H9 (cell line): Measurements from ENCODE around the gene CALML4. TPM values are rescaled to one million over a fixed set of nuclear protein-coding genes. Genes with fewer than 3 reads are reported as not detected.

ENCODE experiments used
- DNase-seq: peaks from one replicate; pipeline ENCODE4 v3.0.0-alpha.2; 2017
- H2AFZ ChIP-seq: one replicate; pipeline ENCODE4 v1.6.1; 2013; ENCODE audit warnings: mild to moderate bottlenecking, low read length, control low read depth, moderate library complexity
- H2AK5ac ChIP-seq: 2 replicates; pipeline ENCODE4 v1.6.1; 2013; ENCODE audit warnings: low read length, control low read depth, mixed read lengths; ENCODE audit not compliant: insufficient read length
- H2BK120ac ChIP-seq: one replicate; pipeline ENCODE4 v1.6.1; 2013; ENCODE audit warnings: low read depth, mild to moderate bottlenecking, low read length, control low read depth, inconsistent platforms; ENCODE audit not compliant: poor library complexity, severe bottlenecking
- H2BK12ac ChIP-seq: 2 replicates; pipeline ENCODE4 v1.6.1; 2013; ENCODE audit warnings: low read length, control low read depth, mixed read lengths, low read depth; ENCODE audit not compliant: insufficient read length
- H2BK15ac ChIP-seq: 2 replicates; pipeline ENCODE4 v1.6.1; 2013; ENCODE audit warnings: low read depth, low read length, control low read depth
- H2BK20ac ChIP-seq: one replicate; pipeline ENCODE4 v1.6.1; 2013; ENCODE audit warnings: low read depth, mild to moderate bottlenecking, low read length, control low read depth, inconsistent platforms; ENCODE audit not compliant: poor library complexity, severe bottlenecking
- H2BK5ac ChIP-seq: 2 replicates; pipeline ENCODE4 v1.6.1; 2013; ENCODE audit warnings: low read length, control low read depth, mixed read lengths; ENCODE audit not compliant: insufficient read length
- H3K14ac ChIP-seq: 2 replicates; pipeline ENCODE4 v1.6.1; 2013; ENCODE audit warnings: low read length, control low read depth; ENCODE audit not compliant: insufficient read depth
- H3K18ac ChIP-seq: 2 replicates; pipeline ENCODE4 v1.6.1; 2013; ENCODE audit warnings: low read depth, mild to moderate bottlenecking, mixed read lengths, low read length, control low read depth; ENCODE audit not compliant: insufficient read length
- H3K23ac ChIP-seq: 2 replicates; pipeline ENCODE4 v1.6.1; 2013; ENCODE audit warnings: low read length, control low read depth, mixed read lengths, low read depth; ENCODE audit not compliant: insufficient read length
- H3K23me2 ChIP-seq: 2 replicates; pipeline ENCODE4 v1.6.1; 2013; ENCODE audit warnings: low read depth, mild to moderate bottlenecking, mixed read lengths, low read length, control low read depth; ENCODE audit not compliant: insufficient read length, poor library complexity, severe bottlenecking
- H3K27ac ChIP-seq: 2 replicates; pipeline ENCODE4 v1.5.1; 2013; ENCODE audit warnings: low read length, control low read depth, mixed read lengths, low read depth; ENCODE audit not compliant: insufficient read length
- H3K27me3 ChIP-seq: 2 replicates; pipeline ENCODE4 v1.6.1; 2013; ENCODE audit warnings: low read length, control low read depth, inconsistent platforms; ENCODE audit not compliant: insufficient read depth
- H3K4ac ChIP-seq: 2 replicates; pipeline ENCODE4 v1.6.1; 2013; ENCODE audit warnings: low read depth, mild to moderate bottlenecking, control low read depth, inconsistent platforms, low read length, moderate library complexity
- H3K4me1 ChIP-seq: 2 replicates; pipeline ENCODE4 v1.6.1; 2013; ENCODE audit warnings: low read length, control low read depth, inconsistent platforms; ENCODE audit not compliant: insufficient read depth
- H3K4me2 ChIP-seq: 2 replicates; pipeline ENCODE4 v1.6.1; 2013; ENCODE audit warnings: low read length, control low read depth, mixed read lengths; ENCODE audit not compliant: insufficient read length, insufficient read depth
- H3K56ac ChIP-seq: 2 replicates; pipeline ENCODE4 v1.6.1; 2013; ENCODE audit warnings: low read depth, mild to moderate bottlenecking, mixed read lengths, low read length, control low read depth; ENCODE audit not compliant: insufficient read length
- H3K79me1 ChIP-seq: 2 replicates; pipeline ENCODE4 v1.6.1; 2013; ENCODE audit warnings: low read depth, mild to moderate bottlenecking, moderate library complexity, low read length, control low read depth, inconsistent platforms; ENCODE audit not compliant: insufficient read depth, poor library complexity, severe bottlenecking
- H3K79me2 ChIP-seq: 2 replicates; pipeline ENCODE4 v1.6.1; 2013; ENCODE audit warnings: low read length, control low read depth, inconsistent platforms; ENCODE audit not compliant: insufficient read depth
- H3K9ac ChIP-seq: 2 replicates; pipeline ENCODE4 v1.6.1; 2013; ENCODE audit warnings: low read length, control low read depth, mixed read lengths; ENCODE audit not compliant: insufficient read length; ENCODE audit errors: extremely low read depth
- H3K9me3 ChIP-seq: one replicate; pipeline ENCODE4 v1.6.1; 2013; ENCODE audit warnings: low read depth, low read length, inconsistent platforms; ENCODE audit not compliant: control insufficient read depth
- H3T11ph ChIP-seq: one replicate; pipeline ENCODE4 v1.6.1; 2013; ENCODE audit warnings: mild to moderate bottlenecking, low read length, control low read depth, inconsistent platforms
- H4K20me1 ChIP-seq: one replicate; pipeline ENCODE4 v1.6.1; 2013; ENCODE audit not compliant: control insufficient read depth, insufficient read length, insufficient read depth
- H4K5ac ChIP-seq: 2 replicates; pipeline ENCODE4 v1.6.1; 2013; ENCODE audit warnings: low read depth, mild to moderate bottlenecking, mixed read lengths, low read length, control low read depth; ENCODE audit not compliant: insufficient read length
- H4K8ac ChIP-seq: replicated peaks from 2 replicates; pipeline ENCODE4 v1.6.1; 2013; ENCODE audit warnings: low read length, control low read depth, mixed read lengths, low read depth; ENCODE audit not compliant: insufficient read length
- H4K91ac ChIP-seq: 2 replicates; pipeline ENCODE4 v1.6.1; 2013; ENCODE audit warnings: low read depth, mild to moderate bottlenecking, moderate library complexity, mixed read lengths, low read length, control low read depth; ENCODE audit not compliant: insufficient read length
- H3K27ac Mint-ChIP-seq, 3 experiments: 2 replicates in 2 of 3; 3 replicates in 1 of 3; pipeline ENCODE4 v1.8.0; 2020 to 2021; ENCODE audit warnings: mixed read lengths in 3 of 3, mild to moderate bottlenecking in 1 of 3, moderate library complexity in 1 of 3
- H3K27me3 Mint-ChIP-seq: 2 replicates; pipeline ENCODE4 v1.8.0; 2021; ENCODE audit warnings: low read depth, mild to moderate bottlenecking, moderate library complexity, mixed read lengths
- H3K36me3 Mint-ChIP-seq, 3 experiments: 2 replicates in 2 of 3; 3 replicates in 1 of 3; pipeline ENCODE4 v1.8.0; 2020 to 2021; ENCODE audit warnings: low read depth in 3 of 3, mixed read lengths in 3 of 3; ENCODE audit not compliant: insufficient read depth in 1 of 3
- H3K4me1 Mint-ChIP-seq, 2 experiments: 2 replicates each; pipeline ENCODE4 v1.8.0; 2020; ENCODE audit warnings: mixed read lengths in 2 of 2
- H3K4me3 Mint-ChIP-seq, 2 experiments: 2 replicates in 1 of 2; 3 replicates in 1 of 2; pipeline ENCODE4 v1.8.0; 2020 to 2021; ENCODE audit warnings: mild to moderate bottlenecking in 2 of 2, mixed read lengths in 2 of 2, moderate library complexity in 1 of 2
- H3K9me3 Mint-ChIP-seq, 2 experiments: 2 replicates in 1 of 2; 3 replicates in 1 of 2; pipeline ENCODE4 v1.8.0; 2020; ENCODE audit warnings: mild to moderate bottlenecking in 2 of 2, mixed read lengths in 2 of 2, moderate library complexity in 1 of 2
- WGBS: extraction: QIAGEN DNeasy Blood & Tissue Kit; methylation state at CpG from one replicate; pipeline ENCODE4 v1.1.7; 2013; ENCODE audit warnings: missing lambda C conversion rate, low lambda C conversion rate, mixed read lengths; ENCODE audit not compliant: insufficient read length; ENCODE audit errors: extremely low coverage; 5-methylcytosine and 5-hydroxymethylcytosine counted together
- total RNA-seq: library from RNA; stranded (reverse); gene quantifications from 2 replicates; pipeline ENCODE4 v1.2.1, GENCODE V29; 2021
- TF ChIP-seq, protein P1 (sequence below): fragments of 200-600 bp; sonication (generic); conservative IDR thresholded peaks from 3 replicates; pipeline ENCODE4 v1.8.0; 2021; ENCODE audit warnings: antibody characterized with exemption, mild to moderate bottlenecking

The CALML4 gene
- total RNA-seq, 1 experiment from 2014 or later = 11.8 TPM

DNA sequence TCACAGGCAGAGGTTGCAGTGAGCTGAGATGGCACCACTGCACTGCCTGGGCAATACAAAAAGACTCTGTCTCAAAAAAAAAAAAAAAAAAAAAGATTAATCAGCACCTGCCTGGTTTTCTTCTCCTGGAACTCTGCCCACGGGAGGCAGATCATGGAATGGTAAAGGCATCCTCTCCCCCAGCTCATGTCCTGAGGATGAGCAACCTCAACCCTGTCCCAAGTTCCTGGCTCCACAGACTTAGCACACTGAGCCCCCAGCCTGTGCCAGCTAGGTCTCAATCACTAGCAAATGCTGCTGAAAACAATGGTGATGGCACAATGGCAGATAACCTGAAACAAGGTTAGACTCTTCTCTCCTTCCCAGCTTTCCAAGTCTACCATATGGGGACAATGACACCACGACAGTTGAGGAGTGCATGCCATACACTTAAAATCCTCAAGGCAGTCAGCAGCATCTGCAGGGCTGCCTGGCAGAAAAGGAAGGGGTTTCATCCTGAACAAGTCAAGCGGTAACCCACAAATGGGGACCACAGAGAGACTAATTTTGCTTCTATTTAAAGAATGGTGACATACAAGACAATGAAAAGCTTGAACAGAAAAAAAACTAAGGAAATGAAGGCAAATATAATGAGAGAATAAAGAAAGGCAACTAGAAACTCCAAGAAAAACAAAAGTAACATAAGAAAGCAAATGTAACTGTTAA lies 19.6 kb upstream of the CALML4 start:
- Histone ChIP-seq H3T11ph (no peak overlapping the region), H3K27ac (no peak overlapping the region), H3K27me3 (no peaks in the 10 kb centered on the region), H3K23me2 (peaks cover 12% of the 10 kb centered on the region), H2AK5ac (no peak overlapping the region), H3K4me1 (peaks cover 12% of the 10 kb centered on the region; the same call in 1 of the 2 replicates), H2BK15ac (no peak overlapping the region), H3K18ac (no peak overlapping the region), H3K23ac (no peak overlapping the region), H3K79me2 (peaks cover 26% of the 10 kb centered on the region; the same call in 1 of the 2 replicates), H2BK120ac (no peak overlapping the region), H4K8ac (no peak overlapping the region), H3K79me1 (peaks cover 5% of the 10 kb centered on the region), H3K14ac (no peak overlapping the region), H4K91ac (no peak overlapping the region), H4K5ac (no peak overlapping the region), H3K9ac (no peak overlapping the region), H3K9me3 (no peaks in the 10 kb centered on the region), H3K56ac (no peak overlapping the region), H2BK5ac (no peak overlapping the region), H2BK20ac (no peak overlapping the region), H2BK12ac (no peak overlapping the region), H3K4me2 (no peak overlapping the region), H2AFZ (no peak overlapping the region), H4K20me1 (no peaks in the 10 kb centered on the region), H3K4ac (no peak overlapping the region)
- peaks cover 16 to 18% of the 10 kb centered on the region in 2 experiments for H3K4me1 Mint-ChIP-seq
- peaks cover 33 to 38% (median 35%) of the 10 kb centered on the region in 3 experiments for H3K36me3 Mint-ChIP-seq
- TF ChIP-seq, protein P1, sequence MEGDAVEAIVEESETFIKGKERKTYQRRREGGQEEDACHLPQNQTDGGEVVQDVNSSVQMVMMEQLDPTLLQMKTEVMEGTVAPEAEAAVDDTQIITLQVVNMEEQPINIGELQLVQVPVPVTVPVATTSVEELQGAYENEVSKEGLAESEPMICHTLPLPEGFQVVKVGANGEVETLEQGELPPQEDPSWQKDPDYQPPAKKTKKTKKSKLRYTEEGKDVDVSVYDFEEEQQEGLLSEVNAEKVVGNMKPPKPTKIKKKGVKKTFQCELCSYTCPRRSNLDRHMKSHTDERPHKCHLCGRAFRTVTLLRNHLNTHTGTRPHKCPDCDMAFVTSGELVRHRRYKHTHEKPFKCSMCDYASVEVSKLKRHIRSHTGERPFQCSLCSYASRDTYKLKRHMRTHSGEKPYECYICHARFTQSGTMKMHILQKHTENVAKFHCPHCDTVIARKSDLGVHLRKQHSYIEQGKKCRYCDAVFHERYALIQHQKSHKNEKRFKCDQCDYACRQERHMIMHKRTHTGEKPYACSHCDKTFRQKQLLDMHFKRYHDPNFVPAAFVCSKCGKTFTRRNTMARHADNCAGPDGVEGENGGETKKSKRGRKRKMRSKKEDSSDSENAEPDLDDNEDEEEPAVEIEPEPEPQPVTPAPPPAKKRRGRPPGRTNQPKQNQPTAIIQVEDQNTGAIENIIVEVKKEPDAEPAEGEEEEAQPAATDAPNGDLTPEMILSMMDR = no peak
- WGBS = no CpG with 5 or more reads among the region's 3 CpGs
- peaks cover 17 to 19% of the 10 kb centered on the region in 2 experiments for H3K9me3 Mint-ChIP-seq
- no peak for DNase-seq
- no peak overlapping the region for H3K4me3 Mint-ChIP-seq
- peaks cover under 1% of the 10 kb centered on the region; the same call in 1 of the 2 replicates for H3K27me3 Mint-ChIP-seq
- H3K27ac Mint-ChIP-seq = no peak overlapping the region
